ENCODE data around the gene HAND1.

DNA sequence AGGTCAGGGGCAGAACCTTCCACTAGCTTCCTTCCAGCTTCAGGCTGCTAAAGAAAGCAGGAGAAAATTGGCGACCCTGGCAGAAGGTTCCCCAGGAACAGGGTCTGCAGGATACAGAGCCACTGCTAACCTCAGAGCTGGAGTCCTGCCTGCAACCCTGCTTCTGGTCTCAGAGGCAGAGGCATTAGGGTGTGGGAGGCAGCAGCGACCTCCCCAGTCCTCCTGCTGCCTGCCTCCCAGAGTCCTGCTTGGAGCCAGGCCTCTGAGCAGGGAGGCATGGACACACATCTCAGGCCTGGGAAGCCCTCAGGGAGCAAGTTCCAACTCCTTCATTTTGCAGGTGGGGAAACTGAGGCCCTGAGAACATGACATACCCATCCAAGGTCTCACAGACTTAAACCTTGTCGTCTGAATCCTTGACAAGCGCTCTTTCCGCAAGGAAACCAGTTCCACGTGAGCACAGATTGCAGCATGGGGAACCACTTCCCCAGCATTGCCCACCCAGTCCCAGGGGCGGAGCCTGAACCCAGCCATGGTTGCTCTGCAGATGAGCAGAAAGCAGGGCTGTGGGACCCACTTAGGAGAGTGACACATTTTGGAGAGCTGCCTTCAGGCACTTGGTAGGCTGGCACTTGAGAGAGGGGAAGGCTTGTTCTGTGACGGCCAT is 28.2 kb upstream of the HAND1 start:
- no peak for TF ChIP-seq PKNOX1 (IDR thresholded peaks at IDR 0.05)
- no peak for TF ChIP-seq FOXM1 (IDR thresholded peaks at IDR 0.05; ENCODE audit: borderline replicate concordance)
- TF ChIP-seq FOXK2 (IDR thresholded peaks at IDR 0.05) = no peak
- TF ChIP-seq SP1 (IDR thresholded peaks at IDR 0.05) = no peak
- TF ChIP-seq ELF4 (IDR thresholded peaks at IDR 0.05) = no peak

All from HEK293T (cell line).